Testis (tissue), 3 donors: ENCODE data around the gene NEK2. TPM values are rescaled to one million over a fixed set of nuclear protein-coding genes. Genes with fewer than 3 reads are reported as not detected.
A peak's percentile ranks its signal among the peaks of the same experiment; 100 is the strongest.

Source experiments
- DNase-seq: peaks from one replicate; pipeline ENCODE4 v3.0.0-alpha.2; 2019
- H3K27ac ChIP-seq, 2 donors: fragments of 200-600 bp; sonication (generic); one replicate each; pipeline ENCODE4 v1.5.1; 2019
- H3K27me3 ChIP-seq: fragments of 200-600 bp; sonication (generic); one replicate; pipeline ENCODE4 v1.5.1; 2019
- H3K36me3 ChIP-seq: fragments of 200-600 bp; sonication (generic); one replicate; pipeline ENCODE4 v1.5.1; 2017; ENCODE audit warnings: low read depth; ENCODE audit errors: missing control alignments
- H3K4me1 ChIP-seq: fragments of 200-600 bp; sonication (generic); one replicate; pipeline ENCODE4 v1.5.1; 2019
- H3K4me3 ChIP-seq, 2 donors: fragments of 200-600 bp; sonication (generic); one replicate each; pipeline ENCODE4 v1.5.1; 2017 to 2019
- H3K9me3 ChIP-seq: fragments of 200-600 bp; sonication (generic); one replicate; pipeline ENCODE4 v1.5.1; 2017
- POLR2A ChIP-seq: fragments of 450-650 bp; IDR thresholded peaks from one replicate; pipeline ENCODE4 v1.6.1; 2017; ENCODE audit warnings: antibody characterized with exemption, mild to moderate bottlenecking, moderate library complexity
- WGBS, 2 donors: methylation state at CpG; one replicate each; pipeline ENCODE4 v1.1.5; 2018; 5-methylcytosine and 5-hydroxymethylcytosine counted together
- intact Hi-C: fragments of 100-400 bp; cut with DNase I; formaldehyde crosslinking; loops from one replicate; pipeline ENCODE4 v1.15.1; 2023; ENCODE audit warnings: low total_unique reads
- polyA plus RNA-seq: library from polyadenylated mRNA; stranded (reverse); fragments of 350-450 nt; fragmentation: Illumina TruSeq; extraction: RNeasy Lipid Tissue Mini Kit (QIAGEN cat#74804); gene quantifications from one replicate; pipeline ENCODE4 v1.2.3, GENCODE V29; 2014; ENCODE audit warnings: low read depth, low replicate concordance; ENCODE audit not compliant: insufficient read depth
- total RNA-seq, 2 donors: library from RNA; depleted of rRNA; stranded (reverse); fragments of >200 nt; gene quantifications; one replicate each; pipeline ENCODE4 v1.2.3, GENCODE V29; 2016
- TF ChIP-seq, protein P1 (sequence below), 3 experiments: fragments of 450-650 bp in 2 of 3; fragments of 200-600 bp in 1 of 3; sonication (generic) in 1 of 3; IDR thresholded peaks; one replicate each; pipeline ENCODE4 v1.5.1; 2016 to 2019; ENCODE audit warnings: antibody characterized with exemption in 3 of 3, mild to moderate bottlenecking in 2 of 3, moderate library complexity in 1 of 3

The NEK2 gene
- total and polyA plus RNA-seq, 3 donors from 2014 or later: 40.0 to 126 (median 53.9) TPM

DNA sequence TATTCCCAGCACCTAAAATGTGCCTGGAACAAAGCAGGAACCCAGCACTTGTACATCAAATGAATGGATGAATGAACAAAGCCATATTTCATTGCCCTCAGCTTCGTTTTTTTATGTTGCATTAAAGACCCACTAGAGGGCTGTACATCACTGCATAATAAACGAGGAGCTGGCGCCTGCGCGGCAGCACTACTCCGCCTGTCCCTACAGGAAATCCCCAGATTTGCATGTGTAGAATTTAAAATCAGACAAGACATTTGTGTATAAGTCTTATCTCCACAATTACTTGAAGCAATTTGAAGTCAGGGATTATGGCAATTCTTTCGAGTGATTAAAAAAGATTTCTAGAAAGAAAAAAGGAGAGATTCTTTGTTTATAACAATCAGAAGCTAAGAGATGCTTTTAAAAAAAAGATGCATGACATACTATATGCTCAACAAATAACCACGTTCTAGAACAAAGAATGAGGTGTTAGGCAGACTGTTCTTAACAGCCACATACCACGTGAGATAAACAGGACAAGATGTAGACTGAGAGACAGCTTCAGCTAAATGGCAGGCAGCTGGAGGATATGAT is 5.4 kb upstream of the NEK2 start:
- intact Hi-C loops: no loop called here
- Histone ChIP-seq H3K27ac (no peak overlapping the region), H3K9me3 (no peaks in the 10 kb centered on the region), H3K4me3 (no peak overlapping the region), H3K4me1 (no peaks in the 10 kb centered on the region), H3K27me3 (no peaks in the 10 kb centered on the region), H3K36me3 (no peaks in the 10 kb centered on the region)
- TF ChIP-seq POLR2A: no peak
- TF ChIP-seq, protein P1, sequence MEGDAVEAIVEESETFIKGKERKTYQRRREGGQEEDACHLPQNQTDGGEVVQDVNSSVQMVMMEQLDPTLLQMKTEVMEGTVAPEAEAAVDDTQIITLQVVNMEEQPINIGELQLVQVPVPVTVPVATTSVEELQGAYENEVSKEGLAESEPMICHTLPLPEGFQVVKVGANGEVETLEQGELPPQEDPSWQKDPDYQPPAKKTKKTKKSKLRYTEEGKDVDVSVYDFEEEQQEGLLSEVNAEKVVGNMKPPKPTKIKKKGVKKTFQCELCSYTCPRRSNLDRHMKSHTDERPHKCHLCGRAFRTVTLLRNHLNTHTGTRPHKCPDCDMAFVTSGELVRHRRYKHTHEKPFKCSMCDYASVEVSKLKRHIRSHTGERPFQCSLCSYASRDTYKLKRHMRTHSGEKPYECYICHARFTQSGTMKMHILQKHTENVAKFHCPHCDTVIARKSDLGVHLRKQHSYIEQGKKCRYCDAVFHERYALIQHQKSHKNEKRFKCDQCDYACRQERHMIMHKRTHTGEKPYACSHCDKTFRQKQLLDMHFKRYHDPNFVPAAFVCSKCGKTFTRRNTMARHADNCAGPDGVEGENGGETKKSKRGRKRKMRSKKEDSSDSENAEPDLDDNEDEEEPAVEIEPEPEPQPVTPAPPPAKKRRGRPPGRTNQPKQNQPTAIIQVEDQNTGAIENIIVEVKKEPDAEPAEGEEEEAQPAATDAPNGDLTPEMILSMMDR (IDR thresholded peaks at IDR 0.05): peak; percentile 66 to 86 (median 83)
- 18 to 35% methylated on average over 9 of the region's 9 CpGs for WGBS, 2 donors
- peak; percentile 76 for DNase-seq

DNA sequence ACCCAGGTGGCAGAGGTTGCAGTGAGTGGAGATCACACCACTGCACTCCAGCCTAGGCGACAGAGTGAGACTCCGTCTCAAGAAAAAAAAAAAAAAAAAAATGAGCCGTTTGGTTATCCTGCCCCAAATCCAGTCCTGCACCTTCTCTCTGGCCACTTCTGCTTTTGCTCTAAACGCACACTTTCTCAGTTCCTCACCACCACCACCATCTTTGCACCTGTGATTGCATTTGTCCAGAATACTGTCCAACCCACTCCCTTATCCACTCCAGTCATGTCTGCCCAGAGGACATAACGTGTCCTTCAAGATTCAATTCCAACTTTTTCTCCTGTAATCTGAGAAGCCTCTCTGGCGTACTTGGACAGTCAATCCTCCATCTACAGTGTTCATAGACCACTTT is 2.2 kb upstream of the NEK2 start:
- Histone ChIP-seq H3K4me3 (no peak overlapping the region), H3K4me1 (no peaks in the 10 kb centered on the region), H3K27ac (no peak overlapping the region), H3K36me3 (no peaks in the 10 kb centered on the region), H3K27me3 (no peaks in the 10 kb centered on the region), H3K9me3 (no peaks in the 10 kb centered on the region)
- intact Hi-C loops: no loop called here
- TF ChIP-seq, protein P1 (IDR thresholded peaks at IDR 0.05): no peak
- no peak for TF ChIP-seq POLR2A
- DNase-seq: no peak
- 61 to 72% methylated on average over 6 of the region's 6 CpGs for WGBS, 2 donors

DNA sequence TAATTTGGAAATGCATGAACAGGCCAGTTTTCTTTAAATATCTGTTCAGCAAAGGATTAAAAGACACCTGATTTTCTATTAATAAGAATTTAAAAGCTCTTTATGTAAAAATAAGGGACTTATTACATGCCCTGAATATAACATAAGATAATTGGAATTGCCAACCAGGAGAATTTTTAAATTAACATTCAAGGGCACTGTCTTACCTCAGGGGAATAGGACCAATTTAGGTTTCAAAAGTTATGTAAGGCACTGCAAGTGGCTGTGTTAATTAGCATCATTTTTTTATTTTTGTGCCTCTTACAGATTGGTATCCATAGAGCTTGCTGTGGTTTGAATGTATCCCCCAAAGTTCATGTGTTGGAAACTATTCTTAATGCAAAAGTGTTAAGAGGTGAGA is 1.3 kb upstream of the NEK2 start:
- Histone ChIP-seq H3K27ac (no peak overlapping the region), H3K27me3 (no peaks in the 10 kb centered on the region), H3K4me3 (no peak overlapping the region), H3K36me3 (no peaks in the 10 kb centered on the region), H3K4me1 (no peaks in the 10 kb centered on the region), H3K9me3 (no peaks in the 10 kb centered on the region)
- no peak for DNase-seq
- intact Hi-C loops: no loop called here
- TF ChIP-seq, protein P1 (IDR thresholded peaks at IDR 0.05): no peak
- TF ChIP-seq POLR2A: no peak

DNA sequence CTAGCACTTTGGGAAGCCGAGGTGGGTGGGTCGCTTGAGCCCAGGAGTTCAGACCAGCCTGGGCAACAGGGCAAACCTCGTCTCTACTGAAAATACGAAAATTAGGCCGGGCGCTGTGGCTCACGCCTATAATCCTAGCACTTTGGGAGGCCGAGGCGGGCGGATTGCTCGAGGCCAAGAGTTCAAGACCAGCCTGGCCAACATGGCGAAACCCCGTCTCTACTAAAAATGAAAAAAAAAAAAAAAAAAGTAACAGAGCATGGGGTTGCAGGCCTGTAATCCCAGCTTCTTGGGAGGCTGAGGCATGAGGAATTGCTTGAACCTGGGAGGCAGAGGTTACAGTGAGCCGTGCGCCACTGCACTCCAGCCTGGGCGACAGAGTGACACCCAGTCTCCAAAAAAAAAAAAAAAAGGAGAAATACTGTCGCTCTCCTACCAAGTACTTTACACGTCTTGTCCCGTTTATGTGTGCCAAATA is 724 bp upstream of the NEK2 start:
- 32 to 34% methylated on average over 19 of the region's 19 CpGs for WGBS, 2 donors
- no peak for TF ChIP-seq POLR2A
- TF ChIP-seq, protein P1 (IDR thresholded peaks at IDR 0.05): no peak
- H3K27me3 ChIP-seq: no peaks in the 10 kb centered on the region
- no peaks in the 10 kb centered on the region for H3K9me3 ChIP-seq
- H3K4me3 ChIP-seq: peak overlapping the region; percentile 43 to 66
- H3K4me1 ChIP-seq: no peaks in the 10 kb centered on the region
- H3K36me3 ChIP-seq: no peaks in the 10 kb centered on the region
- no peak for DNase-seq
- peak overlapping the region; percentile 9 to 51 for H3K27ac ChIP-seq
- intact Hi-C loops: no loop called here

DNA sequence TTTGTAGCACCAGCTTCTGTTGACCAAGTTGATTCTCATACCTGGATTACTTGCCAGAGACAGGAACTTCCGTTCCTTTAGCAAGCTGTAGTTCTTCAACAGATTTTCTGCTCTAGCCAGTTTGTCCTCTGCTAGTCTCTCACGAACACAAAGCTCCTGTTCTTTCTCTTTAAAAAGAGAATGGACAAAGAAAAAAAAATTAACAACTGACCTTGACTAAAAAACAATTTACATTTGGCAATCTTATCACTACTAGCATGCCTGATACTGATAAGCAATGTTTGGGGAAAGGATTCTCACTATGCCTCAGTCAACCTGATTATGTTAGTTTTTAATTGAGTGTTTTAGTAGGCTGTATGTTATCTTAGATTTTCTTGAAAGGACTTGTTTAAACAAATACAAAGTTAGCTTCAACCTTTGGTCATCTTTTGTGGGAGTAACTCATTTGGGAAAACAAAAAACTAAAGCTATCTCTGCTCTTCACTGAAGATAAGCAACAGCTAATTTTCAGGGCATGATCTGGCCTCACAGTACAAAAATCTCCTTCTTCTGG is 8.3 kb downstream of the NEK2 start:
- intact Hi-C loops: no loop called here
- no peak overlapping the region for H3K27ac ChIP-seq
- H3K36me3 ChIP-seq: no peaks in the 10 kb centered on the region
- TF ChIP-seq POLR2A: no peak
- TF ChIP-seq, protein P1 (IDR thresholded peaks at IDR 0.05): no peak
- H3K9me3 ChIP-seq: no peaks in the 10 kb centered on the region
- H3K27me3 ChIP-seq: no peaks in the 10 kb centered on the region
- no peak for DNase-seq
- WGBS, 2 donors: 35 to 44% methylated on average over 2 of the region's 2 CpGs
- H3K4me3 ChIP-seq: no peak overlapping the region
- H3K4me1 ChIP-seq: peaks cover 4% of the 10 kb centered on the region
